GM19099 (cell line): Measurements from ENCODE around the gene UGT2A1.

Experiments
- POLR2A ChIP-seq: IDR thresholded peaks from 3 replicates; pipeline ENCODE4 v1.6.1; 2011; ENCODE audit warnings: low read depth; ENCODE audit not compliant: insufficient read length; ENCODE audit errors: extremely low read depth

Gene UGT2A1

GRCh38 chr4:69653147-69653546, at the start of gene UGT2A1:
UGT2A1 (minus strand) TSS chr4:69653247; CDS start chr4:69647644, 5,603 bp downstream.
- TF ChIP-seq POLR2A = no peak

- TF ChIP-seq POLR2A = no peak
These were observed 49.2 kb upstream of the UGT2A1 start for GRCh38 chr4:69702201-69702600.

DNA sequence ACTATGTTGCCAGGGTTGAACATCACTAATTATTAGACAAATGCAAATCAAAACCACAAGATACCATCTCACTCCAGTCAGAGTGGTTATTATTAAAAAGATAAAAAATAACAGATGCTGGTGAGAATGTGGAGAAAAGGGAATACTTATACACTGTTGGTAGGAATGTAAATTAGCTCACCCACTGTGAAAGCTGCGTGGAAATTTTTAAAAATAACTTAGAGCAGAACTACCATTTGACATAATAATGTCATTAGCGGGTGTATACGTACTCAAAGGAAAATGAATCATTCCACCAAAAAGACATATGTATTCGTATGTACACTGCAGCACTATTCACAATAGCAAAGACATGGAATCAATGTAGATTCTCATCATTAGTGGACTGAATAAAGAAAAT, 48.6 kb upstream of the UGT2A1 start:
- no peak for TF ChIP-seq POLR2A

- TF ChIP-seq POLR2A = no peak
These were observed 44.6 kb upstream of the UGT2A1 start for GRCh38 chr4:69697536-69698242.

DNA sequence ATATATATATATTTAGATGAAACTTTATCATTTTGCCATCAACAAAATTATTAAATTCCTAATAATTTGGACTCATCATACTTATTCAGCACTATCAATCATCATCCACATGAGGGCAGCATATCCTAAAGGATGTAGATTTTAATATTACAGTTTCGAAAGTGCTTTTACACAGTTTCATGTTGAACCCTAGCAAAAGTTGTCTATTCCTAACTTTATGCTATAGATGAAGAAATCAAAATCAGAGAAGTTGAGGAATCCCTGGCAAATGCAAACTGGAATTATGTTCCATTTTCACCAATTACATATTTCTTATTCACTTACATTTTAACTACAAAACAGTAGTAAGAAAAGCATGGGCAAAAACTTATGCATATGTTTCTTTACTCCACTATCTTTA, 36.6 kb upstream of the UGT2A1 start:
- no peak for TF ChIP-seq POLR2A

DNA sequence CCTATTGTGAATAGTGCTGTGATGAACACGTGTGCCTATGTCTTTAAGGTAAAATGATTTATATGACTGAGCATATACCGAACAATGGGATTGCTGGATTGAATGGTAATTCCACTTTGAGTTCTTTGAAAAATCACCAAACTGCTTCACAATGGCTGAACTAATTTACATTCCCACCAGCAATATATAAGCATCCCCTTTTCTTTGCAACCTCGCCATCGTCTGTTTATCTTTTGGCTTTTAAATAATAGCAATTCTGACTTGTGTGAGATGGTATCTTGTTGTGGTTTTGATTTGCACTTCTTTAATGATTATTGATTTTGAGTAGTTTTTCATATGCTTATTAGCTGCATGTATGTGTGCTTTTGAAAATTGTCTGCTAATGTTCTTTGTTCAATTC, 31.8 kb upstream of the UGT2A1 start:
- no peak for TF ChIP-seq POLR2A

DNA sequence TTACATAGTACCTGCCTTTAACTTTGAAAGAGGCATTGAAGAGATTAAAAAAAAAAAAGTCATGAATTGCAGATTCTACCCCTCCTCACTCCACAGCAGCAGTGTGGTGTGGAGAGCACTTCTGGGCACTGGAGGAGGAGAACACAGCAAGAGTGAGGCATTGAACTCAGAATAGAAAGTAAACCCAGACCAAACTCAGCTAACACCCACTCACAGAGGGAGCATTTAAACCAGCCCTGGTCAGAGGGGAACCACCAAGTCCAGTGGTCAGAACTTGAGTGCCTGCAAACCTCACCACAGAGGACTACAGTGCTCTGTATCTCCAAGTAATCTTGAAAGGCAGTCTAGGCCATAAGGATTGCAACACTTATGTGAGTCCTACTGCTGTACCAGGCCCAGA, 15.6 kb upstream of the UGT2A1 start:
- TF ChIP-seq POLR2A = no peak

DNA sequence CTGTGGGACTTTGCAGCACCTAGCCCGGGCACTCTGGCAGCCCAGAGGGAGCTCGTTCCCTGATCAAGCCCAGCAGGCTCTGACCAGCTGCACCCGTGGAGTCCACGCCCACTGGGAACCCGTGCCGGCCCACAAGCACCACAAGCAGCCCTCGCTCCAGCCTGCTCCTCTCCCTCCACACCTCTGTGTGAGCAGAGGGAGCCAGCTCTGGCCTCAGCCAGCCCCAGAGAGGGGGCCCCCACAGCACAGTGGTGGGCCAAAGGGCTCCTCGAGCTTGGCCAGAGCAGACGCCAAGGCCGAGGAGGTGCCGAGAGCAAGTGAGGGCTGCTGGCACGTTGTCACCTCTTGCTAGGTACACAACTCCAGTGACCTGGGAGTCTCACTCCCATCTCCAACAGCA, 5.1 kb upstream of the UGT2A1 start:
- no peak for TF ChIP-seq POLR2A

DNA sequence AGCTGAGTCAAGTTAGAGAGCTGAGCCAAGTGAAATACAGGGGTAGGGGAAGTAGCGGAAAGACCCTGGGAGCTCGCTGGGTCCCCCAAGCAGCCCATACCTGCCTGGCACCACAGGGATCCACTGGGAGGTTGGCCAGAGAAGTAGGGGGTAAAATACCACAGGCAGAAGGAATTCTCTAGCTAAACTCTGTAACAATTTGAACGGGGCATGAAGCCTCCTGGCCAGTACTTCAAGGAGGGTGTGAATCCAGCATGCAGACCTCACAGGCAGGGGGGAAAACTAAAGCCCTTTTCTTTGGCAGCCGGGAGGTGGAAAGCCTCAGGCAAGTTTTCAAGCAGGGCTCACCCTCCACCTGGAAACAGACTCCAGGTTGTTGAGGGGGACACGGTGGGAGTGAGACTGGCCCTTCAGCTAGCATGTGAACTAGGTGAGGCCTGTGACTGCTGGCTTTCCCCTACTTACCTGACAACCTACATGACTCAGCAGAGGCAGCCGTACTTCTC, 3.7 kb upstream of the UGT2A1 start:
- TF ChIP-seq POLR2A = no peak

- no peak for TF ChIP-seq POLR2A
These were observed 2.2 kb downstream of the UGT2A1 start for GRCh38 chr4:69650872-69651271.

- no peak for TF ChIP-seq POLR2A
These were observed 3.4 kb downstream of the UGT2A1 start for GRCh38 chr4:69649629-69650028.

DNA sequence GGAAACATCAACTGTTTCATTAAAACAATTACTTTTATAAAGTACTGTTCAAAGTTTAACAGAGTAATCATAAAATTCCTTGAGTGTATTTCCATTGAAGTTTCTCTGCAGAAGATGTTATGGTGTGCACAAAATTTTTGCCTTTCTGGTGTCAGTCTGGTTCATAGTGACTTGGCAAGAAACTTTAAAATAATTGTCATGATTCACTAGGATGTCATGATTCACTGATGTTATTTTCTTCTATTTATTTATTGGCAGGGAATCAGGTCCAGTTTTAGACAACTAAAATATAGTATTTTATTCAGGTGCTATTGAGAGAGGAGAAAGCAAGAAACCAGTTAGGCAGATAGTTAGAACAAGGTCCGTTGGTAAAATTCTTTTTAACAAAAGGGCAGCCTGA, 3.8 kb downstream of the UGT2A1 start:
- no peak for TF ChIP-seq POLR2A

DNA sequence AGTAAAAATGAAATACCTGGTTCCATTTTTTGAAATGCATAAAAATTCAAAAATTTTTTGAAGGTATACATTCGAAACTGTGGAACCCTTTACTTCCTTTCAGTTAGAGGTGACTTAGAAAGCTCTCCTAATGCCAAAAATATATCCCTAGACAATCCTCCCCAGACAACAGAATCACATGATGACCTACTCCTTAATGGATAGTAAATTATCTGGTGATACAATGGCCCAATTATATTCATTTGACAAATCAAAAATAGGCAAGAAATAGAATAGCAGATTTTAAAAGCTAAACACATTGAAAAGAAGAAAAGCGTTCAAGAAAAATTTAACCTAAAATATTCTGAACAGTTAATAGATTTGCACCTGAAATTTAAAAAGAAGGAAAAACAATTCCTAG, 10.1 kb downstream of the UGT2A1 start:
- TF ChIP-seq POLR2A = no peak

DNA sequence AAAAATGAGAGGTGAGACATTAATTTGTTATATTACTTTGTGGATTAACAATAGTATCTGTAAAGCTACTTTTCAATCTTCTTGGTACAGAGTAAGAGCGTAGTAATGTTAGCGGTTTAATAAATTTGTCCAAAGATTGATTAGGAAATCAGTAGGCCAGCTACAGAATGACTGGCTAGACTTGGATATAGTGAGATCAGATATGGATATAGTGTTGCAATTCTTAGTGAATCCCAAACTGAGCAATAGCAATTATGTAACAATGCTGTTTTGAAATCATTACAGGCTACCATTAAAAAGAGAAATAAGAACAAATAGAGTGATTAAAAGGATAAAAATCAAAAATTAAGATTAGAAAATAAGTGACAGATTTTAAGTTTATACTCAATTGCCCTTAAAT, 12.8 kb downstream of the UGT2A1 start:
- TF ChIP-seq POLR2A = no peak

DNA sequence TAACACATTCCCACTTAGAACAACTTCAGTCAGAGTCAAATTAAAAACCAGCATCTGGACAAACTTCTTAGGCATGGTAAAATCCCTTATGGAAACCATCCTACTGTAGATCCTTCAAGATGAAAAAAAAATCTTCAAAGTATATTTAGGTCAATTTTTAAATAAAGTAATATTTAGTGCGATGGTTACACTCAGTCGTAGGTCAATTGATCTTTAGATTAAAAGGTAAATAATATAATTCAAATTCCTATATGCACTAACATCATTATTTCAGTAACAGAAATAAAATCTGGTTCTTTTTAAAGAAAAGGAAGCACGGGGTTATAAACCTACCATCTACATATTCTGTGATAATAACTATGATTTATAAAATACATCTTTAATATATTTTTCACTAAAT, 13.5 kb downstream of the UGT2A1 start, which contains the start of gene UGT2A2:
UGT2A2 (minus strand) TSS at position 101 of the 400 bp plus-strand sequence; CDS start at position 99, 2 bp downstream.
- no peak for TF ChIP-seq POLR2A

DNA sequence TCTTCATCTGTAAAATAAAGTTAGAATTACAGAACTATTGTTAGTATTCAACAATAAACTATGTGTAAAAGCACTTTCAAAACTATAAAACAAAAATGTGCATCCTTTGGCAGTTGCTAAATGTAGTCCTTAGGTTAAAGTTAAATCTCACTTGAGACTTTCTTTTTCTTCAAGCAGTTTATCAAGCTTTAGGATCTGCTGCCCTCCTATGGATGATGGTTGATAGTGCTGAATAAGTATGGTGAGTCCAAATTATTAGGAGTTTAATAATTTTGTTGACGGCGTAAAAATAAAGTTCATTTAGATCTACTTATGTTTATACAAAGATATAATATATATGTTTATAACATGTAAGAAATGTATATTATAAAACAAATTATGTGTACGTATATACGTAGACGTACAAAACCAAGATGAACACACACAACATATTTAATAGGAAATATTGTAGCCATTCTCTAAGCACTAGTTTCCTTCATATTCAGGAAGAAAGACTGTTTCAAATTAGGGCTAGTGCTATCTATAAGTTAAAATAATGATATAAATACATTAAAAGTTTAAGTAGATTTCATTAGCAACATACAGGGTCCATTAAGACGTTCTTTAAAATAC, 35.9 kb downstream of the UGT2A1 start:
- TF ChIP-seq POLR2A = no peak
